H1 (cell line): ENCODE measurements around the gene CLMP. TPM values are rescaled to one million over a fixed set of nuclear protein-coding genes. Genes with fewer than 3 reads are reported as not detected.

Experiments used
- CTCF ChIA-PET: fragments of 300-600 bp; sonication (Branson Sonifier 250); formaldehyde crosslinking; loops from one replicate; lab custom pipeline; 2021; ENCODE audit not compliant: partially characterized antibody; lab: Charles Lee
- POLR2A ChIA-PET: fragments of 300-600 bp; sonication (Branson Sonifier 250); formaldehyde crosslinking; loops from one replicate; lab custom pipeline; 2021; ENCODE audit warnings: inconsistent platforms; ENCODE audit not compliant: partially characterized antibody; lab: Charles Lee
- DNase-seq, 2 experiments: peaks; one replicate each; pipeline versions ENCODE4 v3.0.0 to v3.0.0-alpha.2; 2010 to 2022; ENCODE audit warnings: low spot score in 2 of 2, low read depth in 1 of 2, mixed read lengths in 1 of 2
- FAIRE-seq: peaks from 2 replicates; lab custom pipeline; 2011; peaks lifted over from hg19 to GRCh38; lab: Jason Lieb, UNC
- H2AFZ ChIP-seq: 2 replicates; pipeline ENCODE4 v1.8.1; 2012; ENCODE audit warnings: low read length, inconsistent platforms
- H2AK5ac ChIP-seq: 2 replicates; pipeline ENCODE4 v1.6.1; 2013; ENCODE audit warnings: low read depth, low read length
- H2BK120ac ChIP-seq: replicated peaks from 2 replicates; pipeline ENCODE3; 2013; ENCODE audit warnings: low read depth, low read length, inconsistent platforms
- H2BK12ac ChIP-seq: 2 replicates; pipeline ENCODE4 v1.6.1; 2013; ENCODE audit warnings: low read depth, low read length
- H2BK15ac ChIP-seq: 2 replicates; pipeline ENCODE4 v1.6.1; 2013; ENCODE audit warnings: low read length
- H2BK20ac ChIP-seq: 2 replicates; pipeline ENCODE4 v1.6.1; 2013; ENCODE audit warnings: low read length
- H2BK5ac ChIP-seq: 2 replicates; pipeline ENCODE4 v1.6.1; 2013; ENCODE audit warnings: low read depth, low read length
- H3K14ac ChIP-seq: 2 replicates; pipeline ENCODE4 v1.6.1; 2013; ENCODE audit warnings: inconsistent platforms; ENCODE audit not compliant: insufficient read length
- H3K18ac ChIP-seq: 2 replicates; pipeline ENCODE4 v1.6.1; 2013; ENCODE audit warnings: low read length; ENCODE audit errors: extremely low read depth
- H3K23ac ChIP-seq: 2 replicates; pipeline ENCODE4 v1.6.1; 2013; ENCODE audit warnings: inconsistent platforms; ENCODE audit not compliant: insufficient read length
- H3K23me2 ChIP-seq: 2 replicates; pipeline ENCODE4 v1.6.1; 2013; ENCODE audit warnings: low read depth, low read length
- H3K27ac ChIP-seq: 2 replicates; pipeline ENCODE4 v1.6.1; 2011; ENCODE audit warnings: low read depth, low read length, inconsistent platforms
- H3K27me3 ChIP-seq, 4 experiments: replicated peaks in 1 of 4; 1 replicate in 1 of 4; 2 replicates in 3 of 4; pipeline versions ENCODE4 v1.6.1 to v1.8.1; 2011 to 2013; ENCODE audit warnings: low read length in 3 of 4, mild to moderate bottlenecking in 3 of 4, inconsistent platforms in 2 of 4, mixed read lengths in 2 of 4, moderate library complexity in 1 of 4; ENCODE audit not compliant: control insufficient read depth in 3 of 4, insufficient read depth in 3 of 4; ENCODE audit errors: extremely low read depth in 1 of 4
- H3K36me3 ChIP-seq, 4 experiments: 2 replicates each; pipeline versions ENCODE4 v1.6.1 to v1.8.1; 2011 to 2013; ENCODE audit warnings: mild to moderate bottlenecking in 4 of 4, low read length in 3 of 4, moderate library complexity in 2 of 4, control low read depth in 1 of 4, inconsistent platforms in 1 of 4; ENCODE audit not compliant: insufficient read depth in 4 of 4, control insufficient read depth in 2 of 4
- H3K4ac ChIP-seq: replicated peaks from 2 replicates; pipeline ENCODE3; 2013; ENCODE audit warnings: low read length, low read depth, mixed read lengths, inconsistent platforms; ENCODE audit not compliant: insufficient read length
- H3K4me1 ChIP-seq, 4 experiments: replicated peaks in 1 of 4; 1 replicate in 1 of 4; 2 replicates in 3 of 4; pipeline versions ENCODE4 v1.6.1 to v1.8.1; 2011 to 2013; ENCODE audit warnings: low read length in 3 of 4, inconsistent platforms in 2 of 4, mixed read lengths in 1 of 4; ENCODE audit not compliant: insufficient read depth in 4 of 4, control insufficient read depth in 3 of 4
- H3K4me2 ChIP-seq, 2 experiments: 2 replicates each; pipeline versions ENCODE4 v1.6.1 to v1.8.1; 2011 to 2013; ENCODE audit warnings: low read depth in 2 of 2, low read length in 2 of 2, control low read depth in 1 of 2, inconsistent platforms in 1 of 2, mild to moderate bottlenecking in 1 of 2; ENCODE audit not compliant: insufficient read depth in 1 of 2
- H3K4me3 ChIP-seq, 4 experiments: fragments of 200-600, 300-600 bp in 1 of 4; sonication (generic), shearing (Covaris generic), sonication (Bioruptor Twin) in 1 of 4; 2 replicates each; pipeline versions ENCODE4 v1.5.1 to v1.8.1; 2011 to 2016; ENCODE audit warnings: low read length in 4 of 4, low read depth in 3 of 4, control low read depth in 2 of 4, inconsistent platforms in 2 of 4, mild to moderate bottlenecking in 2 of 4, mixed read lengths in 1 of 4, moderate library complexity in 1 of 4; ENCODE audit not compliant: insufficient read depth in 2 of 4; ENCODE audit errors: extremely low read depth in 1 of 4
- H3K56ac ChIP-seq: replicated peaks from 2 replicates; pipeline ENCODE3; 2013; ENCODE audit warnings: low read depth, mild to moderate bottlenecking, mixed read lengths, low read length, inconsistent platforms; ENCODE audit not compliant: insufficient read length
- H3K79me1 ChIP-seq: 2 replicates; pipeline ENCODE4 v1.6.1; 2013; ENCODE audit warnings: low read depth, low read length, control low read depth
- H3K79me2 ChIP-seq, 2 experiments: 2 replicates each; pipeline versions ENCODE4 v1.6.1 to v1.8.1; 2012 to 2013; ENCODE audit warnings: low read length in 2 of 2, mild to moderate bottlenecking in 2 of 2, inconsistent platforms in 1 of 2; ENCODE audit not compliant: insufficient read depth in 2 of 2, control insufficient read depth in 1 of 2
- H3K9ac ChIP-seq, 4 experiments: replicated peaks in 1 of 4; 1 replicate in 1 of 4; 2 replicates in 3 of 4; pipeline versions ENCODE4 v1.6.1 to v1.8.1; 2011 to 2013; ENCODE audit warnings: low read depth in 3 of 4, low read length in 3 of 4, control low read depth in 2 of 4, mild to moderate bottlenecking in 2 of 4, moderate library complexity in 2 of 4, inconsistent platforms in 1 of 4; ENCODE audit errors: extremely low read depth in 1 of 4
- H3K9me3 ChIP-seq, 2 experiments: 2 replicates each; pipeline versions ENCODE4 v1.6.1 to v1.8.1; 2012 to 2013; ENCODE audit warnings: mild to moderate bottlenecking in 2 of 2, moderate library complexity in 2 of 2, control low read depth in 1 of 2, inconsistent platforms in 1 of 2, low read depth in 1 of 2, low read length in 1 of 2, mixed read lengths in 1 of 2; ENCODE audit not compliant: insufficient read depth in 2 of 2
- H4K20me1 ChIP-seq, 2 experiments: replicated peaks in 1 of 2; 2 replicates each; pipeline versions ENCODE3 to v1.8.1; 2011 to 2013; ENCODE audit warnings: inconsistent platforms in 2 of 2, low read length in 2 of 2, mild to moderate bottlenecking in 1 of 2; ENCODE audit not compliant: insufficient read depth in 2 of 2, control insufficient read depth in 1 of 2
- H4K5ac ChIP-seq: 2 replicates; pipeline ENCODE4 v1.6.1; 2013; ENCODE audit warnings: low read length, low read depth, mixed read lengths, inconsistent platforms; ENCODE audit not compliant: insufficient read length
- H4K8ac ChIP-seq: 2 replicates; pipeline ENCODE4 v1.8.0; 2013; ENCODE audit warnings: mild to moderate bottlenecking, moderate library complexity, low read length, inconsistent platforms; ENCODE audit not compliant: insufficient read depth; ENCODE audit errors: extremely low read depth
- H4K91ac ChIP-seq: replicated peaks from 2 replicates; pipeline ENCODE3; 2013; ENCODE audit warnings: low read length, mixed read lengths, inconsistent platforms; ENCODE audit not compliant: insufficient read length
- CBX8 ChIP-seq: fragments of 300-800, 300-1000 bp; sonication (generic); IDR thresholded peaks from 2 replicates; pipeline ENCODE4 v1.7.1; 2016; ENCODE audit warnings: low read depth, low read length, borderline replicate concordance
- GABPA ChIP-seq: IDR thresholded peaks from 2 replicates; pipeline ENCODE4 v1.6.1; 2011; ENCODE audit warnings: mild to moderate bottlenecking, low read length, moderate library complexity, borderline replicate concordance; ENCODE audit not compliant: insufficient read depth
- JUN ChIP-seq: IDR thresholded peaks from 2 replicates; pipeline ENCODE4 v1.6.1; 2011; ENCODE audit warnings: low read depth, mild to moderate bottlenecking, improper control_type of control experiment, low read length
- KDM1A ChIP-seq: fragments of 200-600, 300-600 bp; sonication (generic); IDR thresholded peaks from 2 replicates; pipeline ENCODE4 v1.7.1; 2016; ENCODE audit warnings: mild to moderate bottlenecking, low read length, borderline replicate concordance
- PHF8 ChIP-seq: fragments of 200-600 bp; sonication (generic); conservative IDR thresholded peaks from 2 replicates; pipeline ENCODE4 v1.7.1; 2012; ENCODE audit warnings: low read depth, mild to moderate bottlenecking, inconsistent platforms, low read length, moderate library complexity
- RBBP5 ChIP-seq: IDR thresholded peaks from 2 replicates; pipeline ENCODE4 v1.7.1; 2012; ENCODE audit warnings: low read depth, mild to moderate bottlenecking, inconsistent platforms, low read length, moderate library complexity, borderline replicate concordance
- SAP30 ChIP-seq: fragments of 300-600 bp; sonication (generic); IDR thresholded peaks from 2 replicates; pipeline ENCODE4 v1.7.1; 2012; ENCODE audit warnings: low read length, moderate library complexity, mild to moderate bottlenecking, inconsistent platforms; ENCODE audit not compliant: insufficient read depth, insufficient replicate concordance
- SP2 ChIP-seq: IDR thresholded peaks from 2 replicates; pipeline ENCODE4 v1.6.1; 2012; ENCODE audit warnings: mild to moderate bottlenecking, low read length, inconsistent platforms
- SRF ChIP-seq: IDR thresholded peaks from 2 replicates; pipeline ENCODE4 v1.6.1; 2011; ENCODE audit warnings: mild to moderate bottlenecking, low read depth, low read length, moderate library complexity
- SUZ12 ChIP-seq: fragments of 200-600 bp; sonication (generic); IDR thresholded peaks from 2 replicates; pipeline ENCODE4 v1.6.1; 2012; ENCODE audit warnings: mild to moderate bottlenecking, inconsistent platforms, low read length, moderate library complexity, mixed read lengths
- WGBS, 2 experiments: shearing (Covaris generic) in 1 of 2; methylation state at CpG; one replicate each; pipeline versions ENCODE4 v1.1.6 to v1.1.7; 2013 to 2015; ENCODE audit warnings: low lambda C conversion rate in 2 of 2, mixed read lengths in 2 of 2, inconsistent platforms in 1 of 2, low coverage in 1 of 2, missing lambda C conversion rate in 1 of 2; ENCODE audit not compliant: insufficient replicate concordance in 2 of 2, insufficient coverage in 1 of 2, insufficient read length in 1 of 2; ENCODE audit errors: extremely low coverage in 1 of 2, missing lambda C conversion rate in 1 of 2; 5-methylcytosine and 5-hydroxymethylcytosine counted together
- polyA plus RNA-seq, 7 experiments: library from polyadenylated mRNA; depleted of rRNA in 3 of 7; stranded (reverse) in 5 of 7; unstranded in 2 of 7; fragments of >200 nt in 5 of 7; fragments of 200-250 nt in 2 of 7; gene quantifications; 1 replicate in 5 of 7; 2 replicates in 1 of 7; 4 replicates in 1 of 7; pipeline versions ENCODE4 v1.2.1 to v1.2.3, GENCODE V29; 2011 to 2013; ENCODE audit warnings: missing spikeins in 2 of 7, mixed read lengths in 2 of 7
- total RNA-seq: library from RNA; stranded (reverse); fragmentation: NEBNext Ultra II Directional; extraction: Animal tissue kit (Norgen Biotek cat#: 25700); gene quantifications from 2 replicates; pipeline ENCODE4 v1.2.1, GENCODE V29; 2021
- TF ChIP-seq, protein P1 (sequence below): IDR thresholded peaks from 2 replicates; pipeline ENCODE4 v1.6.1; 2011; ENCODE audit warnings: low read depth, mild to moderate bottlenecking, low read length; ENCODE audit not compliant: insufficient read depth

CLMP gene
- total and polyA plus RNA-seq, 2 of the 8 experiments (the other 6 are each of a cell fraction or from before 2014, with no cell fraction given), result 9.9 to 24.1 TPM

DNA sequence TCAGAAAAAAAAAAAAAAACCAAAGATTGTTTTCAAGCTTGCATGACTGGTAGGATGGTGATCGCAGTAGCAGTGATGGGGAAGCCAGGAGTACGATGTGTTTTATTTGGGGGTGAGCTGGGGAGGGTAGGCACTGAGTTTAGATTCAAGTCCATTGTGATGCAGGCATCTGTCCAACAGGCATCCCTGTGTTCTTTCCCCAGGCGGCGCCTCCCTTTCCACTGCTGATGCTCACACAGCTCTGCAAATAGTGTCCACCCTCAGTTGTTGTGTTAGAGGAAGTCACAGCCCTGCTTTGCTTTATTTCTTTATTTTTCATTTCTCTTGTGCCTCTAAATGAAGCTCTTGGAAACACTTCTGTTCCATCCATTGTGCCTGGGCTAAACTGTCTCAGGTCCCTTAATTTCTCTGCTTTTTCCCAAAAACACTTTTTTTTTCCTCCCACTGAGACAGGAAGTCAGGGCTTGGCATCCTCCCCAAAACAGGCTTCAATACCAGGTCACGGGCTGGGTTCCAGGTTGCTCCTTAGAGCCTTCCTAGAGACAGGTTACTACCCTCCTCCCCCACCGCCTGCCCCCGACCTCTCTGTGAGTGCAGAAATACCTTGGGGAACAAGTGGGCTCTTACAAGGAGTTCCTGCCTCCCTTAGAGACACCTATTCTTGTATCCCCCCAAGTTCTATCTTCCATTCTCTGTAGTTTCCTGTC is 94.5 kb downstream of the CLMP start:
- Histone ChIP-seq H2BK15ac (no peak overlapping the region), H3K56ac (no peak overlapping the region), H4K8ac (no peak overlapping the region), H3K9me3 (no peaks in the 10 kb centered on the region), H4K91ac (no peak overlapping the region), H3K4me2 (no peak overlapping the region), H3K27ac (no peak overlapping the region), H2BK120ac (no peak overlapping the region), H3K4me3 (no peak overlapping the region), H3K4ac (no peak overlapping the region), H3K14ac (no peak overlapping the region), H2AFZ (no peak overlapping the region), H2BK20ac (no peak overlapping the region), H4K5ac (no peak overlapping the region), H3K9ac (no peak overlapping the region), H3K4me1 (peaks cover 0 to 5% (median 1%) of the 10 kb centered on the region in 4 experiments; a peak in 5 of 7 replicates), H2BK12ac (no peak overlapping the region), H3K18ac (no peak overlapping the region), H3K23me2 (peaks cover 1% of the 10 kb centered on the region; the same call in 1 of the 2 replicates), H4K20me1 (no peaks in the 10 kb centered on the region), H3K36me3 (no peaks in the 10 kb centered on the region), H2AK5ac (no peak overlapping the region), H3K79me1 (no peaks in the 10 kb centered on the region), H2BK5ac (no peak overlapping the region), H3K23ac (no peak overlapping the region), H3K27me3 (no peaks in the 10 kb centered on the region), H3K79me2 (no peaks in the 10 kb centered on the region)
- CTCF ChIA-PET, result interaction anchor here (0.7 to 16.3 kb wide), 6 partner anchors 11 to 237 kb away, joined by 3 to 286 read pairs (median 21); no protein-coding TSS in a partner anchor
- FAIRE-seq (no peak), DNase-seq (no peak)
- WGBS, 2 experiments, result 83% methylated on average over 7 of the region's 7 CpGs; no CpG with 5 or more reads in 1 of the 2 experiments
- POLR2A ChIA-PET, result interaction anchor here (0.6 to 0.8 kb wide), 2 partner anchors 37 to 310 kb away, joined by 3 to 4 read pairs; no protein-coding TSS in a partner anchor
- TF ChIP-seq CBX8 (no peak), SAP30 (no peak), PHF8 (no peak), JUN (no peak), KDM1A (no peak), SP2 (no peak), GABPA (no peak), SRF (no peak), RBBP5 (no peak), SUZ12 (no peak)
- TF ChIP-seq, protein P1, sequence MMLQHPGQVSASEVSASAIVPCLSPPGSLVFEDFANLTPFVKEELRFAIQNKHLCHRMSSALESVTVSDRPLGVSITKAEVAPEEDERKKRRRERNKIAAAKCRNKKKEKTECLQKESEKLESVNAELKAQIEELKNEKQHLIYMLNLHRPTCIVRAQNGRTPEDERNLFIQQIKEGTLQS, result no peak
